Neutrophil (primary cell): Measurements from ENCODE around the gene PRSS33.

ENCODE experiments used
- H3K27ac ChIP-seq: fragments of 200-600 bp; sonication (generic); 2 replicates; pipeline ENCODE4 v1.5.1; 2016; ENCODE audit warnings: mild to moderate bottlenecking, moderate library complexity
- H3K27me3 ChIP-seq: fragments of 200-600 bp; sonication (generic); 2 replicates; pipeline ENCODE4 v1.6.0; 2016; ENCODE audit warnings: mild to moderate bottlenecking
- H3K36me3 ChIP-seq: fragments of 200-600 bp; sonication (generic); 2 replicates; pipeline ENCODE4 v1.5.1; 2017
- H3K4me1 ChIP-seq, 2 experiments: fragments of 200-600 bp in 1 of 2; sonication (generic) in 1 of 2; 1 replicate in 1 of 2; 2 replicates in 1 of 2; pipeline versions ENCODE4 v1.5.1 to v1.6.1; 2013 to 2016; ENCODE audit warnings: low read depth in 1 of 2, low read length in 1 of 2, mild to moderate bottlenecking in 1 of 2, moderate library complexity in 1 of 2; ENCODE audit not compliant: control insufficient read depth in 1 of 2, insufficient read depth in 1 of 2
- H3K4me3 ChIP-seq, 2 experiments: fragments of 200-600 bp in 1 of 2; sonication (generic) in 1 of 2; 1 replicate in 1 of 2; 2 replicates in 1 of 2; pipeline ENCODE4 v1.5.1; 2013 to 2016; ENCODE audit warnings: low read depth in 1 of 2, low read length in 1 of 2, mild to moderate bottlenecking in 1 of 2, moderate library complexity in 1 of 2
- H3K9me3 ChIP-seq: fragments of 200-600 bp; sonication (generic); 2 replicates; pipeline ENCODE4 v1.5.1; 2016
- TF ChIP-seq, protein P1 (sequence below): fragments of 200-600 bp; sonication (generic); IDR thresholded peaks from 2 replicates; pipeline ENCODE4 v1.5.1; 2016; ENCODE audit warnings: antibody characterized with exemption

PRSS33 gene

GRCh38 chr16:2773188-2773968 lies 14.0 kb downstream of the PRSS33 start:
- Histone ChIP-seq H3K9me3 (no peaks in the 10 kb centered on the region), H3K27ac (peak overlapping the region; percentile 3), H3K4me1 (peaks cover 27 to 29% of the 10 kb centered on the region in 2 experiments), H3K36me3 (peaks cover 68% of the 10 kb centered on the region), H3K27me3 (no peaks in the 10 kb centered on the region), H3K4me3 (no peak overlapping the region)
- TF ChIP-seq, protein P1, sequence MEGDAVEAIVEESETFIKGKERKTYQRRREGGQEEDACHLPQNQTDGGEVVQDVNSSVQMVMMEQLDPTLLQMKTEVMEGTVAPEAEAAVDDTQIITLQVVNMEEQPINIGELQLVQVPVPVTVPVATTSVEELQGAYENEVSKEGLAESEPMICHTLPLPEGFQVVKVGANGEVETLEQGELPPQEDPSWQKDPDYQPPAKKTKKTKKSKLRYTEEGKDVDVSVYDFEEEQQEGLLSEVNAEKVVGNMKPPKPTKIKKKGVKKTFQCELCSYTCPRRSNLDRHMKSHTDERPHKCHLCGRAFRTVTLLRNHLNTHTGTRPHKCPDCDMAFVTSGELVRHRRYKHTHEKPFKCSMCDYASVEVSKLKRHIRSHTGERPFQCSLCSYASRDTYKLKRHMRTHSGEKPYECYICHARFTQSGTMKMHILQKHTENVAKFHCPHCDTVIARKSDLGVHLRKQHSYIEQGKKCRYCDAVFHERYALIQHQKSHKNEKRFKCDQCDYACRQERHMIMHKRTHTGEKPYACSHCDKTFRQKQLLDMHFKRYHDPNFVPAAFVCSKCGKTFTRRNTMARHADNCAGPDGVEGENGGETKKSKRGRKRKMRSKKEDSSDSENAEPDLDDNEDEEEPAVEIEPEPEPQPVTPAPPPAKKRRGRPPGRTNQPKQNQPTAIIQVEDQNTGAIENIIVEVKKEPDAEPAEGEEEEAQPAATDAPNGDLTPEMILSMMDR = no peak

- peaks cover 84% of the 10 kb centered on the region for H3K36me3 ChIP-seq
- H3K27ac ChIP-seq = peak overlapping the region; percentile 0
- H3K27me3 ChIP-seq = no peaks in the 10 kb centered on the region
- TF ChIP-seq, protein P1 = no peak
- peaks cover 19 to 22% of the 10 kb centered on the region in 2 experiments for H3K4me1 ChIP-seq
- H3K9me3 ChIP-seq = no peaks in the 10 kb centered on the region
- H3K4me3 ChIP-seq = no peak overlapping the region
Observed at GRCh38 chr16:2771496-2772402, 15.6 kb downstream of the PRSS33 start.

DNA sequence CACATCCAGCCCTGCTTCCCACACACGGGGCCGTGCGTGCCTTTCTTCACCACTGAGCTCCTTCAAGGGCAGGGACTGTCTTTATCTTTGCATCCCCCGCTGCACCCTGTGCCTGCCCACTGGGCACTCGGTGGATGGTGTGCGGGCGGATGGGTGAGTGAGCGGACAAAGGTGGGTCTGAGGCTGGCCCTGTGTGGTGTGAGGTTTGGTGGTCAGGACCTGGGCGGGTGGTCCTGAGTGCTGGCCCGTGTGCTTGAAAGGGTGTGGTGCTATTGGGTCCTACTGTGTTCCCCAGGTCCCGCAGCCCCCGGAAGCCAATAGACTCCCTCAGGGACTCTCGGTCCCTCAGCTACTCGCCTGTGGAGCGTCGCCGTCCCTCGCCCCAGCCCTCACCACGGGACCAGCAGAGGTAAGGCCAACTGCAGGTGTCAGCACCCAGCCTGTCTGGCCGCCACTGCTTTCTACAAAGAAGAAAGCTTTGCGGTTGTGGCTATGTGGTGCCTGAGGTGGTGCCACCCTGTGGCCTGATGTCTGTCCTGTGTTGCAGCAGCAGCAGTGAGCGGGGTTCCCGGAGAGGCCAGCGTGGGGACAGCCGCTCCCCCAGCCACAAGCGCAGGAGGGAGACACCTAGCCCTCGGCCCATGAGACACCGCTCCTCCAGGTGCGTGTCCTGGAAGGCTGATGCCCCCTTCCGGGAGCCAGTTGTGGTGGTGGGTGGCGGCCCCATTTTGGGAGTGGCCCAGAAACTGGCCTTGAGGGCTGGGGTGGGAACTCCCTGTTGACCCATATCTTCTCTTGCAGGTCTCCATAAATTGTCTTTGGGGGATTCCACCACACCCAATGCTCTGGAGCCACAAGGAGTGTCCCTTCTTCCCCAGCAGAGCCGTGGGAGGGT lies 17.1 kb downstream of the PRSS33 start:
- Histone ChIP-seq H3K36me3 (peaks cover 98% of the 10 kb centered on the region), H3K4me3 (no peak overlapping the region), H3K27me3 (no peaks in the 10 kb centered on the region), H3K9me3 (no peaks in the 10 kb centered on the region), H3K4me1 (peaks cover 5 to 8% of the 10 kb centered on the region in 2 experiments), H3K27ac (no peak overlapping the region)
- TF ChIP-seq, protein P1 = no peak

DNA sequence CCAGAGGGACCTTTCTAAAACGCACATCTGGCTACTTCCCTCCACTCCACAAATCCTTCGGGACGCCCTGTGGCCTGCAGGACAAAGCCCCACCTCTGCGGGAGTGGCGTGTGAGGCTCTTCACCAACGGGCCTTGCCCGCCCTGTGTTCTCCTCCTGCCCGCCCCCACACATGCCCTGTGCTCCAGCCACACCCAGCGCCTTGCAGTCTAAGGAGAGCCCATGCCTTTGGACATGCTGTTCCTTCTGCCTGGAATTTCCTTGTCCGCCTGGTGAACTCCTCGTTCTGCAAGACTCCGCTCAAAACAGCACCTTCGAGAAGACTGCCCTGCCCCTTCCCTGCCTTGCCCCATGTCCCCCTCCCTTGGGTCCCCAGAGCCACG lies 17.7 kb downstream of the PRSS33 start:
- H3K27me3 ChIP-seq = no peaks in the 10 kb centered on the region
- peaks cover 0 to 1% of the 10 kb centered on the region in 2 experiments for H3K4me1 ChIP-seq
- H3K4me3 ChIP-seq = no peak overlapping the region
- TF ChIP-seq, protein P1 = no peak
- H3K36me3 ChIP-seq = peaks cover 98% of the 10 kb centered on the region
- no peaks in the 10 kb centered on the region for H3K9me3 ChIP-seq
- H3K27ac ChIP-seq = no peak overlapping the region

DNA sequence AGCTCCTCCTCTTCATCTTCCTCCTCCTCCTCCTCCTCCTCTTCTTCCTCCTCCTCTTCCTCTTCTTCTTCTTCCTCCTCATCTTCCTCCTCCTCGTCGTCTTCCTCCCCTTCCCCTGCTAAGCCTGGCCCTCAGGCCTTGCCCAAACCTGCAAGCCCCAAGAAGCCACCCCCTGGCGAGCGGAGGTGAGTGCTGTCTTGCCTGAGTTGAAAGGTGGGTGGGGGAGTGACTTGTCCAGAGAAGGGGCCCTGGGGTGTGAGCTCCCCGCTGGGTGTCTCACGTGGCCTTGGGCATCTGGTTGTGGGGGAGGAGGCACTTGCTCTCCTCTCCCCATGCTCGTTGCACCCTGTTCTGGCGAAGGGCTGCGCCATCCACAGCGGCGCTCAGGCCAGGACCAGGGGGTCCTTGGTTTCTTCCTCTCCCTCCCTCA lies 18.2 kb downstream of the PRSS33 start:
- H3K27ac ChIP-seq = no peak overlapping the region

More for the DNA sequence above, 18.2 kb downstream of the PRSS33 start:
- H3K4me1 ChIP-seq = no peaks in the 10 kb centered on the region
- H3K36me3 ChIP-seq = peaks cover 98% of the 10 kb centered on the region
- no peaks in the 10 kb centered on the region for H3K27me3 ChIP-seq
- TF ChIP-seq, protein P1 = no peak
- no peaks in the 10 kb centered on the region for H3K9me3 ChIP-seq
- H3K4me3 ChIP-seq = no peak overlapping the region
